ENCODE measurements around the gene GALNT18.

The GALNT18 gene

GRCh38 chr11:11291041-11292015 lies 330.5 kb downstream of the GALNT18 start:
- Mint-ChIP-seq H3K27ac (no peak overlapping the region), H3K27me3 (no peaks in the 10 kb centered on the region)

GRCh38 chr11:11290354-11290753 lies 331.5 kb downstream of the GALNT18 start:
- Mint-ChIP-seq H3K27ac (no peak overlapping the region), H3K4me1 (no peaks in the 10 kb centered on the region), H3K4me3 (no peak overlapping the region), H3K9me3 (no peaks in the 10 kb centered on the region), H3K27me3 (no peaks in the 10 kb centered on the region)
- ATAC-seq (no peak), DNase-seq (no peak)

More at GRCh38 chr11:11291041-11292015, 330.5 kb downstream of the GALNT18 start:
- no peaks in the 10 kb centered on the region for H3K4me1 Mint-ChIP-seq
- DNase-seq = no peak
- no peaks in the 10 kb centered on the region for H3K9me3 Mint-ChIP-seq
- H3K4me3 Mint-ChIP-seq = no peak overlapping the region
- no peak for ATAC-seq

GRCh38 chr11:11289669-11290068 lies 332.1 kb downstream of the GALNT18 start:
- no peak overlapping the region for H3K27ac Mint-ChIP-seq
- no peak overlapping the region for H3K4me3 Mint-ChIP-seq
- H3K27me3 Mint-ChIP-seq = no peaks in the 10 kb centered on the region
- no peak for DNase-seq
- ATAC-seq = no peak
- no peaks in the 10 kb centered on the region for H3K4me1 Mint-ChIP-seq
- no peaks in the 10 kb centered on the region for H3K9me3 Mint-ChIP-seq

GRCh38 chr11:11288972-11289616 lies 332.7 kb downstream of the GALNT18 start:
- no peaks in the 10 kb centered on the region for H3K27me3 Mint-ChIP-seq
- ATAC-seq = no peak
- no peaks in the 10 kb centered on the region for H3K4me1 Mint-ChIP-seq
- DNase-seq = no peak
- peak overlapping the region in 1 of 2 donors; percentile 9 for H3K27ac Mint-ChIP-seq
- no peak overlapping the region for H3K4me3 Mint-ChIP-seq
- no peaks in the 10 kb centered on the region for H3K9me3 Mint-ChIP-seq

- Mint-ChIP-seq H3K27me3 (no peaks in the 10 kb centered on the region), H3K4me1 (peaks cover 11% of the 10 kb centered on the region), H3K4me3 (no peak overlapping the region), H3K27ac (no peak overlapping the region), H3K9me3 (no peaks in the 10 kb centered on the region)
- no peak for DNase-seq
- no peak for ATAC-seq
Observed at GRCh38 chr11:11284481-11284880, 337.3 kb downstream of the GALNT18 start.

GRCh38 chr11:11281626-11282025 lies 340.2 kb downstream of the GALNT18 start:
- DNase-seq (no peak), ATAC-seq (no peak)
- no peaks in the 10 kb centered on the region for H3K9me3 Mint-ChIP-seq
- no peak overlapping the region for H3K4me3 Mint-ChIP-seq
- no peak overlapping the region for H3K27ac Mint-ChIP-seq
- H3K4me1 Mint-ChIP-seq = peaks cover 11% of the 10 kb centered on the region
- H3K27me3 Mint-ChIP-seq = peaks cover 15% of the 10 kb centered on the region

- peaks cover 22% of the 10 kb centered on the region for H3K27me3 Mint-ChIP-seq
- H3K9me3 Mint-ChIP-seq = no peaks in the 10 kb centered on the region
- no peak overlapping the region for H3K4me3 Mint-ChIP-seq
- DNase-seq = no peak
- no peak overlapping the region for H3K27ac Mint-ChIP-seq
- peaks cover 11% of the 10 kb centered on the region for H3K4me1 Mint-ChIP-seq
- no peak for ATAC-seq
Observed at GRCh38 chr11:11280826-11281225, 341.0 kb downstream of the GALNT18 start.

GRCh38 chr11:11279956-11280689 lies 341.7 kb downstream of the GALNT18 start:
- ATAC-seq = no peak
- DNase-seq = no peak
- Mint-ChIP-seq H3K4me1 (peaks cover 11% of the 10 kb centered on the region), H3K27ac (peak overlapping the region in 1 of 2 donors; percentile 28), H3K27me3 (peaks cover 29% of the 10 kb centered on the region), H3K4me3 (no peak overlapping the region), H3K9me3 (no peaks in the 10 kb centered on the region)

- Mint-ChIP-seq H3K4me3 (no peak overlapping the region), H3K27me3 (peaks cover 33% of the 10 kb centered on the region), H3K9me3 (no peaks in the 10 kb centered on the region), H3K4me1 (no peaks in the 10 kb centered on the region), H3K27ac (no peak overlapping the region)
- ATAC-seq = no peak
- no peak for DNase-seq
Observed at GRCh38 chr11:11272254-11272653, 349.6 kb downstream of the GALNT18 start.

- no peaks in the 10 kb centered on the region for H3K9me3 Mint-ChIP-seq
- peaks cover 25% of the 10 kb centered on the region for H3K27me3 Mint-ChIP-seq
- DNase-seq = no peak
- ATAC-seq = no peak
- H3K27ac Mint-ChIP-seq = peak overlapping the region in 1 of 2 donors; percentile 88
- H3K4me3 Mint-ChIP-seq = no peak overlapping the region
- H3K4me1 Mint-ChIP-seq = peaks cover 11% of the 10 kb centered on the region
Observed at GRCh38 chr11:11270236-11270775, 351.5 kb downstream of the GALNT18 start.

GRCh38 chr11:11268706-11269105 lies 353.1 kb downstream of the GALNT18 start:
- no peak for DNase-seq
- Mint-ChIP-seq H3K4me3 (no peak overlapping the region), H3K9me3 (no peaks in the 10 kb centered on the region), H3K27me3 (peaks cover 21% of the 10 kb centered on the region), H3K27ac (peak overlapping the region in 1 of 2 donors; percentile 55), H3K4me1 (peaks cover 16% of the 10 kb centered on the region)
- ATAC-seq = no peak

GRCh38 chr11:11268119-11268518 lies 353.7 kb downstream of the GALNT18 start:
- Mint-ChIP-seq H3K9me3 (no peaks in the 10 kb centered on the region), H3K27me3 (peaks cover 17% of the 10 kb centered on the region), H3K4me1 (peaks cover 16% of the 10 kb centered on the region), H3K27ac (no peak overlapping the region), H3K4me3 (no peak overlapping the region)
- no peak for ATAC-seq
- no peak for DNase-seq

- Mint-ChIP-seq H3K9me3 (no peaks in the 10 kb centered on the region), H3K27ac (peak overlapping the region in 1 of 2 donors; percentile 54), H3K4me3 (no peak overlapping the region), H3K27me3 (peaks cover 10% of the 10 kb centered on the region), H3K4me1 (peaks cover 16% of the 10 kb centered on the region)
- ATAC-seq = no peak
- DNase-seq = no peak
Observed at GRCh38 chr11:11267312-11267711, 354.5 kb downstream of the GALNT18 start.

- ATAC-seq (peak; percentile 67), DNase-seq (peak; percentile 63 to 65)
Observed at GRCh38 chr11:11265994-11266606, 355.7 kb downstream of the GALNT18 start.

GRCh38 chr11:11265320-11265719 lies 356.5 kb downstream of the GALNT18 start:
- DNase-seq (no peak), ATAC-seq (no peak)
- Mint-ChIP-seq H3K27ac (no peak overlapping the region), H3K27me3 (peaks cover 26% of the 10 kb centered on the region), H3K4me3 (no peak overlapping the region), H3K4me1 (peaks cover 16% of the 10 kb centered on the region), H3K9me3 (no peaks in the 10 kb centered on the region)

More at GRCh38 chr11:11265994-11266606, 355.7 kb downstream of the GALNT18 start:
- Mint-ChIP-seq H3K27ac (no peak overlapping the region), H3K9me3 (no peaks in the 10 kb centered on the region), H3K4me3 (no peak overlapping the region), H3K4me1 (peaks cover 16% of the 10 kb centered on the region), H3K27me3 (peaks cover 22% of the 10 kb centered on the region)
